Thymus (tissue), 11 donors: ENCODE measurements around the gene APELA. TPM values are rescaled to one million over a fixed set of nuclear protein-coding genes. Genes with fewer than 3 reads are reported as not detected.
"Not testable (repeated sequence)": the region's sequence is repeated elsewhere in the genome, so short reads cannot be mapped to it uniquely, and the experiment has no call there.

ENCODE experiments used
- DNase-seq, 9 donors: peaks; one replicate each; pipeline ENCODE4 v3.0.0-alpha.2; 2013; ENCODE audit warnings: low spot score in 9 of 9, low read depth in 6 of 9, missing footprints in 1 of 9
- H3K27ac ChIP-seq, 2 donors: one replicate each; pipeline ENCODE4 v1.5.1; 2013; ENCODE audit warnings: control low read depth in 1 of 2, low read depth in 1 of 2, low read length in 1 of 2, mild to moderate bottlenecking in 1 of 2, moderate library complexity in 1 of 2
- H3K27me3 ChIP-seq, 2 donors: one replicate each; pipeline ENCODE4 v1.5.1; 2013; ENCODE audit warnings: low read length in 1 of 2; ENCODE audit not compliant: control insufficient read depth in 2 of 2, insufficient read depth in 1 of 2
- H3K36me3 ChIP-seq, 2 donors: one replicate each; pipeline ENCODE4 v1.5.1; 2013; ENCODE audit warnings: low read length in 1 of 2, mild to moderate bottlenecking in 1 of 2, moderate library complexity in 1 of 2; ENCODE audit not compliant: control insufficient read depth in 2 of 2, insufficient read depth in 2 of 2
- H3K4me1 ChIP-seq, 2 donors: one replicate each; pipeline ENCODE4 v1.5.1; 2013; ENCODE audit warnings: low read length in 2 of 2; ENCODE audit not compliant: control insufficient read depth in 2 of 2, insufficient read depth in 2 of 2
- H3K4me3 ChIP-seq, 2 donors: one replicate each; pipeline ENCODE4 v1.5.1; 2013; ENCODE audit warnings: low read length in 2 of 2, control low read depth in 1 of 2, mild to moderate bottlenecking in 1 of 2
- H3K9me3 ChIP-seq, 2 donors: one replicate each; pipeline ENCODE4 v1.5.1; 2013; ENCODE audit warnings: low read length in 1 of 2, mild to moderate bottlenecking in 1 of 2; ENCODE audit not compliant: control insufficient read depth in 2 of 2, insufficient read depth in 1 of 2
- WGBS: extraction: QIAGEN DNeasy Blood & Tissue Kit; methylation state at CpG from one replicate; pipeline ENCODE4 v1.1.7; 2013; 5-methylcytosine and 5-hydroxymethylcytosine counted together
- polyA plus RNA-seq: library from polyadenylated mRNA; stranded (reverse); fragments of 200-250 nt; gene quantifications from one replicate; pipeline ENCODE4 v1.2.3, GENCODE V29; 2013
- total RNA-seq: library from RNA; stranded (reverse); fragments of 120-200 nt; gene quantifications from one replicate; pipeline ENCODE4 v1.2.4, GENCODE V29; 2013
- donor health status: healthy.

Gene APELA
- total and polyA plus RNA-seq, 2 donors: 0.02 to 0.14 TPM

GRCh38 chr4:164935363-164935762 is 58.4 kb downstream of the APELA start:
- DNase-seq: no peak
- Histone ChIP-seq H3K4me1 (no peaks in the 10 kb centered on the region), H3K27me3 (no peaks in the 10 kb centered on the region), H3K4me3 (no peak overlapping the region), H3K36me3 (no peaks in the 10 kb centered on the region), H3K27ac (no peak overlapping the region), H3K9me3 (no peaks in the 10 kb centered on the region)
- WGBS: 78% methylated on average over 1 of the region's 1 CpG

GRCh38 chr4:164935865-164936606 is 59.1 kb downstream of the APELA start:
- H3K27me3 ChIP-seq, H3K4me3 ChIP-seq, H3K9me3 ChIP-seq, H3K36me3 ChIP-seq, H3K27ac ChIP-seq, DNase-seq, H3K4me1 ChIP-seq: not testable (repeated sequence)
- WGBS: 91% methylated on average over 9 of the region's 9 CpGs

DNA sequence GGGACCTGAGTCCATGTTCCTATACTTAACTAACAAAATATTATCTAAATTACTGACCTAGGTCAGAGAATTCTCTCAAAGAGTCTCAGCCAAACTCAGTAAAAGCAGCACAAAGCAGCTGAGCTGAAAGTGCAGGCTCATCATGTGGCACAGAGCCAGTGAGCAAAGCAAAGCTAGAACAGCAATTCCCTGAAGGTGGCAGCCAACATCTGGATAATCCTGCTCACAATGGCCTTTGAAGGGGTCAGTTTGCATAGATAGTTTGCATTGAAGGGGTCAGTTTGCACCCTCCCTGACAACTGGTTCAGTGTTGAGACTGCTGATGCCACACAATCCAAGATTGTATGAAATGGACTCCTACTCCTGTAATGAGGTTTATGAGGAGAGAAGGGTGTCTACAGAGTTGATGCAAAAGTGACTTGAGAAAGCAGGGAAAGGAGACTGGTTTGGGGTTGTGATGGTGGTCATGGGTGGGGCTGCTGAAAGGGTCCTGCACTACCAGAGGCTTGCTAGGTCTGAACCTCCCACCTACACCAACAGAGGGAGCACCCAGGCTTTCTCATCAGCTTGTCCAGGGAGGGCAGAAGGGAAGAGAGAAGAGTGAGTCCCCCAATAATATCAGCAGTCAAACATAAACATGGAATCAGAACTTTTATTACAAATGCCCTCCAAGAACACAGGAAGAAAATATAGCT is 60.7 kb downstream of the APELA start:
- no peak overlapping the region for H3K4me3 ChIP-seq
- no peaks in the 10 kb centered on the region for H3K4me1 ChIP-seq
- H3K9me3 ChIP-seq: no peaks in the 10 kb centered on the region
- no peaks in the 10 kb centered on the region for H3K36me3 ChIP-seq
- H3K27ac ChIP-seq: no peak overlapping the region
- DNase-seq: no peak
- no peaks in the 10 kb centered on the region for H3K27me3 ChIP-seq

DNA sequence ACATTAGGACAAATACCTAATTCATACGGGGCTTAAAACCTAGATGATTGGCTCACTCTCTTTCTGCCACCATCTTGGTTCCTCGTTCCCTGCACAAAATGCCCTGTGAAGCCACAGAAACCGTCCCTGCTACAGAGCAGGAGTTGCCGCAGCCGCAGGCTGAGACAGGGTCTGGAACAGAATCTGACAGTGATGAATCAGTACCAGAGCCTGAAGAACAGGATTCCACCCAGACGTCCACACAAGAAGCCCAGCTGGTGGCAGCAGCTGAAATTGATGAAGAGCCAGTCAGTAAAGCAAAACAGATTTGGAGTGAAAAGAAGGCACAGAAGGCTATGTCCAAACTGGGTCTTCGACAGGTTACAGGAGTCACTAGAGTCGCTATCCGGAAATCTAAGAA is 66.2 kb downstream of the APELA start:
- H3K36me3 ChIP-seq: no peaks in the 10 kb centered on the region
- no peak overlapping the region for H3K4me3 ChIP-seq
- H3K27ac ChIP-seq: no peak overlapping the region
- 92% methylated on average over 9 of the region's 9 CpGs for WGBS
- H3K4me1 ChIP-seq: no peaks in the 10 kb centered on the region
- DNase-seq: no peak
- no peaks in the 10 kb centered on the region for H3K9me3 ChIP-seq
- H3K27me3 ChIP-seq: no peaks in the 10 kb centered on the region

- Histone ChIP-seq H3K4me3 (no peak overlapping the region), H3K36me3 (no peaks in the 10 kb centered on the region), H3K27ac (no peak overlapping the region), H3K4me1 (no peaks in the 10 kb centered on the region), H3K27me3 (no peaks in the 10 kb centered on the region), H3K9me3 (no peaks in the 10 kb centered on the region)
- DNase-seq: no peak
- WGBS: 79% methylated on average over 5 of the region's 5 CpGs
Observed at GRCh38 chr4:164945146-164945545, 68.2 kb downstream of the APELA start.

DNA sequence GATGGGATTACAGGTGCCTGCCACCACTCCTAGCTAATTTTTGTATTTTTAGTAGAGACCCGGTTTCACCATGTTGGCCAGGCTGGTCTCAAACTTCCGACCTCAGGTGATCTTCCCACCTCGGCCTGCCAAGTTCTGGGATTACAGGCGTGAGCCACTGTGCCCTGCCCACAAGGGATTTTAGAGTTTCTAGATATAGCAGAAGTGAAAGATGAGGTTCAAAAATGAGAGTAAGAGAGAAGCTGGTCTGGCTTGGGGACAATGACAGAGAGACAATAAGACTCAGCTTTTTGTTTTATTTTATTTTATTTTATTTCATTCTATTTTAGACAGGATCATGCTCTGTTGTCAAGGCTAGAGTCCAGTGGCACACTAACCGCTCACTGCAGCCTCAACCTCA is 69.8 kb downstream of the APELA start:
- H3K36me3 ChIP-seq: no peaks in the 10 kb centered on the region
- no peaks in the 10 kb centered on the region for H3K27me3 ChIP-seq
- no peak overlapping the region for H3K27ac ChIP-seq
- WGBS: 96% methylated on average over 5 of the region's 5 CpGs
- no peaks in the 10 kb centered on the region for H3K4me1 ChIP-seq
- no peaks in the 10 kb centered on the region for H3K9me3 ChIP-seq
- no peak for DNase-seq
- H3K4me3 ChIP-seq: no peak overlapping the region

Other genes starting within 250 kb of the APELA start
- gene SMIM31, start 123.0 kb upstream of the APELA start, total RNA-seq: not detected
- gene SMIM31, start 123.0 kb upstream of the APELA start, polyA plus RNA-seq: 0.02 TPM
- gene TRIM61, start 100.5 kb downstream of the APELA start, total RNA-seq: 2.2 TPM
- 1.3 TPM for gene TRIM61, start 100.5 kb downstream of the APELA start, polyA plus RNA-seq
- gene TRIM60, start 154.8 kb downstream of the APELA start, total RNA-seq: not detected
- gene TRIM60, start 154.8 kb downstream of the APELA start, polyA plus RNA-seq: not detected
- gene TRIM75, start 176.7 kb downstream of the APELA start, total RNA-seq: not detected
- gene TRIM75, start 176.7 kb downstream of the APELA start, polyA plus RNA-seq: 0.02 TPM
- 6.1 TPM for gene TMEM192, start 235.7 kb downstream of the APELA start, total RNA-seq
- 8.0 TPM for gene TMEM192, start 235.7 kb downstream of the APELA start, polyA plus RNA-seq